DND-41 (cell line): ENCODE results near the gene FAM168B.

ENCODE experiments used
- EZH2 ChIP-seq: IDR thresholded peaks from 3 replicates; pipeline ENCODE4 v1.6.1; 2012; ENCODE audit warnings: borderline replicate concordance, low read depth, mild to moderate bottlenecking, moderate library complexity, low read length, inconsistent platforms; ENCODE audit not compliant: severe bottlenecking
- TF ChIP-seq, protein P1 (sequence below): IDR thresholded peaks from 2 replicates; pipeline ENCODE4 v1.5.1; 2012; ENCODE audit warnings: borderline replicate concordance, low read length, moderate library complexity, mild to moderate bottlenecking; ENCODE audit not compliant: poor library complexity, severe bottlenecking; ENCODE audit errors: extremely low read depth

- TF ChIP-seq, protein P1, sequence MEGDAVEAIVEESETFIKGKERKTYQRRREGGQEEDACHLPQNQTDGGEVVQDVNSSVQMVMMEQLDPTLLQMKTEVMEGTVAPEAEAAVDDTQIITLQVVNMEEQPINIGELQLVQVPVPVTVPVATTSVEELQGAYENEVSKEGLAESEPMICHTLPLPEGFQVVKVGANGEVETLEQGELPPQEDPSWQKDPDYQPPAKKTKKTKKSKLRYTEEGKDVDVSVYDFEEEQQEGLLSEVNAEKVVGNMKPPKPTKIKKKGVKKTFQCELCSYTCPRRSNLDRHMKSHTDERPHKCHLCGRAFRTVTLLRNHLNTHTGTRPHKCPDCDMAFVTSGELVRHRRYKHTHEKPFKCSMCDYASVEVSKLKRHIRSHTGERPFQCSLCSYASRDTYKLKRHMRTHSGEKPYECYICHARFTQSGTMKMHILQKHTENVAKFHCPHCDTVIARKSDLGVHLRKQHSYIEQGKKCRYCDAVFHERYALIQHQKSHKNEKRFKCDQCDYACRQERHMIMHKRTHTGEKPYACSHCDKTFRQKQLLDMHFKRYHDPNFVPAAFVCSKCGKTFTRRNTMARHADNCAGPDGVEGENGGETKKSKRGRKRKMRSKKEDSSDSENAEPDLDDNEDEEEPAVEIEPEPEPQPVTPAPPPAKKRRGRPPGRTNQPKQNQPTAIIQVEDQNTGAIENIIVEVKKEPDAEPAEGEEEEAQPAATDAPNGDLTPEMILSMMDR = no peak
- TF ChIP-seq EZH2 = no peak
Observed at GRCh38 chr2:131076707-131077106, 16.6 kb downstream of the FAM168B start.
